Measurements from ENCODE around the gene A1CF.

- no peak for TF ChIP-seq POLR2AphosphoS5 (IDR thresholded peaks at IDR 0.05; ENCODE audit: low read depth, low read length)
- TF ChIP-seq, protein P1, sequence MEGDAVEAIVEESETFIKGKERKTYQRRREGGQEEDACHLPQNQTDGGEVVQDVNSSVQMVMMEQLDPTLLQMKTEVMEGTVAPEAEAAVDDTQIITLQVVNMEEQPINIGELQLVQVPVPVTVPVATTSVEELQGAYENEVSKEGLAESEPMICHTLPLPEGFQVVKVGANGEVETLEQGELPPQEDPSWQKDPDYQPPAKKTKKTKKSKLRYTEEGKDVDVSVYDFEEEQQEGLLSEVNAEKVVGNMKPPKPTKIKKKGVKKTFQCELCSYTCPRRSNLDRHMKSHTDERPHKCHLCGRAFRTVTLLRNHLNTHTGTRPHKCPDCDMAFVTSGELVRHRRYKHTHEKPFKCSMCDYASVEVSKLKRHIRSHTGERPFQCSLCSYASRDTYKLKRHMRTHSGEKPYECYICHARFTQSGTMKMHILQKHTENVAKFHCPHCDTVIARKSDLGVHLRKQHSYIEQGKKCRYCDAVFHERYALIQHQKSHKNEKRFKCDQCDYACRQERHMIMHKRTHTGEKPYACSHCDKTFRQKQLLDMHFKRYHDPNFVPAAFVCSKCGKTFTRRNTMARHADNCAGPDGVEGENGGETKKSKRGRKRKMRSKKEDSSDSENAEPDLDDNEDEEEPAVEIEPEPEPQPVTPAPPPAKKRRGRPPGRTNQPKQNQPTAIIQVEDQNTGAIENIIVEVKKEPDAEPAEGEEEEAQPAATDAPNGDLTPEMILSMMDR (IDR thresholded peaks at IDR 0.05; ENCODE audit: control extremely low read depth in 1 of 3, insufficient read depth in 1 of 3, low read depth in 1 of 3, low read length in 3 of 3) = no peak
- no peak for TF ChIP-seq SP1 (IDR thresholded peaks at IDR 0.05; ENCODE audit: low read depth, low read length)
- no peak for TF ChIP-seq CEBPB (IDR thresholded peaks at IDR 0.05; ENCODE audit: low read depth, low read length)
These were observed 31.9 kb downstream of the A1CF start for GRCh38 chr10:50853557-50853956.
